ENCODE data around the gene PAK2. TPM values are rescaled to one million over a fixed set of nuclear protein-coding genes. Genes with fewer than 3 reads are reported as not detected.

PAK2 gene
- 33.1 and 33.9 TPM in 2 replicates for total RNA-seq

GRCh38 chr3:196739671-196740480, at the start of gene PAK2:
PAK2 (plus strand) TSS chr3:196739857; CDS start chr3:196782647, 42,790 bp downstream.

DNA sequence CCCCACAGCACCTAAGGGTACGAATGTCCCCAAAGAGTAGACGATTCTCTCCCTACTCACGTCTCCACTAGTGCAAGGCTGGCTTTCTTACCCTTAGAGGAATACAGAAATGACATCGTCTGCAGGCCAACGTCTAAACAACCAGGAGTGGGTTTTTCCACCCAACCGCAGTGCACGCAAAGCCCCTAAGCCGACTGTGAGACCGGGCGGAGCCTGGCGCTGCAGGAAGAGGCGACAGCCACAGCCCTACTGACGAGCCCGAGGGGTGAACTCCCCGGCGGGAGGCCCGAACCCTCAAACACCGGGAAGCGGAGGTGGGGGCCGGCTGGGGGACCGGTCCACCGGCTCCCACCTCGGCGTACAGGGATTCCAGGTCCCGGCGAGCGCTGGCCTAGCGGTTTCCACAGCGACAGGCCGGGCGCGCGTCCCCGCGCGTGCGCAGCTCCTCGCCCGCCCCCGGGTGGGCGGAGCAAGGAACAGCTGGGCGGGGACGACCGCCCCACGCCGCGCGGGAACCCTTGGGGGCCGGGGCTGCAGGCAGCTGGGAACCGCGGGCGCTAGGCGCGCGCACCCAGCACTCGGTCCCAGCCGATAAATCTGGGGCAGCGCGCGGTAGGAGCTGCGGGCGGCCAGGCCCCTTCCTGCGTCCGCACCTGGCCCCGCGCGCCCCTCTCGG, 27.7 kb upstream of the PAK2 start, which contains the start of the genes CEP19 and PIGX:
Gene CEP19 (minus strand): TSS at position 413 of the 676 bp plus-strand sequence. CDS start 3,593 bp downstream, outside the sequence.
Gene PIGX (plus strand): TSS at position 540 of the 676 bp plus-strand sequence.

GRCh38 chr3:196867507-196868296, 128.0 kb downstream of the PAK2 start, which contains the start of gene SENP5:
SENP5 (plus strand) TSS chr3:196867920; CDS start chr3:196885182, 17,262 bp downstream.

Other genes with a start within 250 kb of the PAK2 start
- gene RNF168, start 236.1 kb upstream of the PAK2 start, total RNA-seq: 28.6 and 34.2 TPM in 2 replicates
- gene SMCO1, start 224.5 kb upstream of the PAK2 start, total RNA-seq: under 0.01 TPM in 1 of 2 replicates, not detected in the other
- 7.5 and 8.1 TPM in 2 replicates for gene WDR53, start 171.3 kb upstream of the PAK2 start, total RNA-seq
- 15.6 and 26.9 TPM in 2 replicates for gene FBXO45, start 171.2 kb upstream of the PAK2 start, total RNA-seq
- 3.2 and 4.1 TPM in 2 replicates for gene NRROS, start 100.2 kb upstream of the PAK2 start, total RNA-seq
- gene CEP19, start 27.6 kb upstream of the PAK2 start, total RNA-seq: 1.9 and 4.3 TPM in 2 replicates
- 17.2 and 28.4 TPM in 2 replicates for gene PIGX, start 27.5 kb upstream of the PAK2 start, total RNA-seq
- 50.3 and 58.4 TPM in 2 replicates for gene SENP5, start 128.1 kb downstream of the PAK2 start, total RNA-seq
- gene NCBP2, start 202.7 kb downstream of the PAK2 start, total RNA-seq: 90.6 and 93.5 TPM in 2 replicates
- 2.3 and 2.6 TPM in 2 replicates for gene PIGZ, start 229.0 kb downstream of the PAK2 start, total RNA-seq

All from epithelial cell of umbilical artery (primary cell).